Right ventricle myocardium superior (tissue), 1 donor: ENCODE measurements around the gene NLRP3. TPM values are rescaled to one million over a fixed set of nuclear protein-coding genes. Genes with fewer than 3 reads are reported as not detected.
"Not testable (repeated sequence)": the region's sequence is repeated elsewhere in the genome, so short reads cannot be mapped to it uniquely, and the experiment has no call there.

Experiments used
- ATAC-seq: fragments of 200-7000 bp; cut with Tn5 transposase; one replicate; pipeline ENCODE4 v1.9.1; 2020; ENCODE audit warnings: mild to moderate bottlenecking; ENCODE audit not compliant: poor library complexity
- DNase-seq: peaks from one replicate; pipeline ENCODE4 v3.0.0-alpha.2; 2020
- intact Hi-C: fragments of 100-400 bp; cut with DNase I; formaldehyde crosslinking; loops from one replicate; pipeline ENCODE4 v1.11.2; 2022
- total RNA-seq: library from RNA; stranded (reverse); fragmentation: NEBNext Ultra II Directional; extraction: Animal tissue kit (Norgen Biotek cat#: 25700); gene quantifications from one replicate; pipeline ENCODE4 v1.2.1, GENCODE V29; 2021
- donor health status: DM: no; HTN: yes; CAD: no; lungs with severe emphysema.

The NLRP3 gene
- total RNA-seq, 1 donor from 2014 or later = 0.56 TPM

GRCh38 chr1:247387096-247387495, 28.9 kb upstream of the NLRP3 start:
- DNase-seq (no peak), ATAC-seq (no peak)
- intact Hi-C loops = no loop called here

- intact Hi-C loops = no loop called here
These were observed 28.4 kb upstream of the NLRP3 start for GRCh38 chr1:247387565-247387964.

GRCh38 chr1:247390116-247390791, 25.7 kb upstream of the NLRP3 start:
- DNase-seq (peak; percentile 73), ATAC-seq (peak; percentile 94)
- intact Hi-C loops = no loop called here

More at GRCh38 chr1:247387565-247387964, 28.4 kb upstream of the NLRP3 start:
- ATAC-seq (no peak), DNase-seq (no peak)

- DNase-seq (no peak), ATAC-seq (no peak)
- intact Hi-C loops = no loop called here
These were observed 25.0 kb upstream of the NLRP3 start for GRCh38 chr1:247390996-247391395.

- intact Hi-C loops = no loop called here
- ATAC-seq (no peak), DNase-seq (no peak)
These were observed 23.9 kb upstream of the NLRP3 start for GRCh38 chr1:247392088-247392487.

- intact Hi-C loops, DNase-seq, ATAC-seq: not testable (repeated sequence)
These were observed 20.9 kb upstream of the NLRP3 start for GRCh38 chr1:247395075-247395474.

GRCh38 chr1:247400685-247401084, 15.3 kb upstream of the NLRP3 start:
- intact Hi-C loops = no loop called here
- no peak for ATAC-seq

GRCh38 chr1:247401310-247402119, 14.5 kb upstream of the NLRP3 start:
- DNase-seq = no peak
- no peak for ATAC-seq
- intact Hi-C loops = no loop called here

More at GRCh38 chr1:247400685-247401084, 15.3 kb upstream of the NLRP3 start:
- no peak for DNase-seq

GRCh38 chr1:247402120-247402675, 13.8 kb upstream of the NLRP3 start:
- DNase-seq (no peak), ATAC-seq (no peak)
- intact Hi-C loops = no loop called here

- DNase-seq = no peak
- intact Hi-C loops = no loop called here
- ATAC-seq = no peak
These were observed 9.8 kb upstream of the NLRP3 start for GRCh38 chr1:247406014-247406656.

- peak; percentile 74 for DNase-seq
- peak; percentile 37 for ATAC-seq
- intact Hi-C loops = no loop called here
These were observed 8.8 kb upstream of the NLRP3 start for GRCh38 chr1:247407180-247407616.

GRCh38 chr1:247408100-247408499, 7.9 kb upstream of the NLRP3 start:
- ATAC-seq = peak; percentile 69

GRCh38 chr1:247409869-247410544, 6.0 kb upstream of the NLRP3 start:
- intact Hi-C loops = no loop called here
- DNase-seq = no peak

More at GRCh38 chr1:247408100-247408499, 7.9 kb upstream of the NLRP3 start:
- no peak for DNase-seq
- intact Hi-C loops = no loop called here

GRCh38 chr1:247411621-247412327, 4.2 kb upstream of the NLRP3 start:
- intact Hi-C loops = no loop called here
- peak; percentile 33 for ATAC-seq
- DNase-seq = no peak

More at GRCh38 chr1:247409869-247410544, 6.0 kb upstream of the NLRP3 start:
- ATAC-seq = no peak

- intact Hi-C loops = no loop called here
- ATAC-seq (peak; percentile 36), DNase-seq (no peak)
These were observed 1.9 kb downstream of the NLRP3 start for GRCh38 chr1:247417831-247418230.

GRCh38 chr1:247419336-247419735, 3.4 kb downstream of the NLRP3 start:
- intact Hi-C loops = no loop called here
- no peak for DNase-seq
- ATAC-seq = no peak

- no peak for ATAC-seq
- intact Hi-C loops = no loop called here
- DNase-seq = no peak
These were observed 5.1 kb downstream of the NLRP3 start for GRCh38 chr1:247421074-247421473.

GRCh38 chr1:247429496-247429895, 13.5 kb downstream of the NLRP3 start:
- intact Hi-C loops = no loop called here
- DNase-seq = no peak
- peak; percentile 57 for ATAC-seq
